Stomach (tissue), 4 donors: ENCODE measurements around the gene MAP3K12.

Experiments
- CTCF ChIP-seq, 7 experiments: fragments of 450-650 bp in 4 of 7; fragments of 200-600 bp in 3 of 7; sonication (generic) in 3 of 7; IDR thresholded peaks; one replicate each; pipeline ENCODE4 v1.5.1; 2016 to 2019; ENCODE audit warnings: antibody characterized with exemption in 7 of 7, control low read depth in 2 of 7, mild to moderate bottlenecking in 1 of 7
- POLR2A ChIP-seq, 4 donors: fragments of 450-650 bp; IDR thresholded peaks; one replicate each; pipeline ENCODE4 v1.6.1; 2016; ENCODE audit warnings: antibody characterized with exemption in 4 of 4, control low read depth in 2 of 4, mild to moderate bottlenecking in 1 of 4, moderate library complexity in 1 of 4
- POLR2AphosphoS5 ChIP-seq, 3 donors: sonication (generic); formaldehyde crosslinking; IDR thresholded peaks; one replicate each; pipeline ENCODE4 v1.6.1; 2016; ENCODE audit warnings: antibody characterized with exemption in 3 of 3

GRCh38 chr12:53514628-53515290 is 15.5 kb upstream of the MAP3K12 start:
- TF ChIP-seq CTCF (IDR thresholded peaks at IDR 0.05) (no peak), POLR2A (IDR thresholded peaks at IDR 0.05) (no peak), POLR2AphosphoS5 (IDR thresholded peaks at IDR 0.05) (no peak)
